Liver (tissue), 9 donors: Measurements from ENCODE around the gene GRN. TPM values are rescaled to one million over a fixed set of nuclear protein-coding genes. Genes with fewer than 3 reads are reported as not detected.

Experiments used
- DNase-seq: peaks from one replicate; pipeline ENCODE4 v3.0.0-alpha.2; 2017; ENCODE audit warnings: low spot score
- H3K27ac ChIP-seq, 2 donors: one replicate each; pipeline ENCODE4 v1.7.0; 2013; ENCODE audit warnings: inconsistent platforms in 2 of 2, low read length in 2 of 2, control low read depth in 1 of 2, low read depth in 1 of 2, mild to moderate bottlenecking in 1 of 2
- H3K27me3 ChIP-seq, 4 donors: one replicate each; pipeline versions ENCODE4 v1.6.1 to v1.7.0; 2013; ENCODE audit warnings: low read length in 3 of 4, inconsistent platforms in 1 of 4, mild to moderate bottlenecking in 1 of 4, moderate library complexity in 1 of 4; ENCODE audit not compliant: control insufficient read depth in 4 of 4, insufficient read depth in 4 of 4
- H3K36me3 ChIP-seq, 4 donors: one replicate each; pipeline versions ENCODE4 v1.6.1 to v1.7.0; 2013; ENCODE audit warnings: low read length in 3 of 4, mild to moderate bottlenecking in 3 of 4, low read depth in 1 of 4, moderate library complexity in 1 of 4; ENCODE audit not compliant: control insufficient read depth in 4 of 4, insufficient read depth in 3 of 4
- H3K4me1 ChIP-seq, 4 donors: one replicate each; pipeline versions ENCODE4 v1.6.1 to v1.7.0; 2013; ENCODE audit warnings: low read length in 3 of 4, mild to moderate bottlenecking in 3 of 4, moderate library complexity in 1 of 4; ENCODE audit not compliant: control insufficient read depth in 4 of 4, insufficient read depth in 4 of 4
- H3K4me3 ChIP-seq, 3 donors: one replicate each; pipeline versions ENCODE4 v1.6.1 to v1.7.0; 2013; ENCODE audit warnings: low read length in 3 of 3, control low read depth in 1 of 3, low read depth in 1 of 3, mild to moderate bottlenecking in 1 of 3
- H3K9ac ChIP-seq, 2 donors: one replicate each; pipeline ENCODE4 v1.7.0; 2013; ENCODE audit warnings: low read length in 2 of 2, mild to moderate bottlenecking in 2 of 2, moderate library complexity in 2 of 2, control low read depth in 1 of 2, low read depth in 1 of 2
- H3K9me3 ChIP-seq, 4 donors: one replicate each; pipeline versions ENCODE4 v1.6.1 to v1.7.0; 2013; ENCODE audit warnings: low read length in 3 of 4; ENCODE audit not compliant: control insufficient read depth in 4 of 4
- EGR1 ChIP-seq, 2 donors: IDR thresholded peaks; 2 replicates each; pipeline ENCODE4 v1.6.1; 2016 to 2018; ENCODE audit warnings: antibody characterized with exemption in 2 of 2, low read depth in 2 of 2
- FOXA1 ChIP-seq: IDR thresholded peaks from 2 replicates; pipeline ENCODE4 v1.6.1; 2016; ENCODE audit warnings: antibody characterized with exemption
- FOXA2 ChIP-seq: IDR thresholded peaks from 2 replicates; pipeline ENCODE4 v1.6.1; 2016; ENCODE audit warnings: antibody characterized with exemption
- GABPA ChIP-seq, 2 donors: IDR thresholded peaks in 1 of 2; conservative IDR thresholded peaks in 1 of 2; 2 replicates each; pipeline ENCODE4 v1.6.1; 2016; ENCODE audit warnings: antibody characterized with exemption in 2 of 2, mild to moderate bottlenecking in 1 of 2, moderate library complexity in 1 of 2
- HNF4A ChIP-seq, 2 donors: conservative IDR thresholded peaks; 2 replicates each; pipeline ENCODE4 v1.6.1; 2016; ENCODE audit warnings: antibody characterized with exemption in 2 of 2, mild to moderate bottlenecking in 2 of 2
- HNF4G ChIP-seq: IDR thresholded peaks from 2 replicates; pipeline ENCODE4 v1.6.1; 2016; ENCODE audit warnings: antibody characterized with exemption
- JUND ChIP-seq, 2 donors: IDR thresholded peaks; 2 replicates each; pipeline ENCODE4 v1.6.1; 2016; ENCODE audit warnings: antibody characterized with exemption in 2 of 2
- MAX ChIP-seq: IDR thresholded peaks from 2 replicates; pipeline ENCODE4 v1.6.1; 2016; ENCODE audit warnings: antibody characterized with exemption
- NR2F2 ChIP-seq: IDR thresholded peaks from 2 replicates; pipeline ENCODE4 v1.6.1; 2016; ENCODE audit warnings: antibody characterized with exemption
- RAD21 ChIP-seq, 2 donors: IDR thresholded peaks; 2 replicates each; pipeline ENCODE4 v1.6.1; 2016; ENCODE audit warnings: antibody characterized with exemption in 2 of 2, mild to moderate bottlenecking in 2 of 2
- REST ChIP-seq: IDR thresholded peaks from 2 replicates; pipeline ENCODE4 v1.6.1; 2016; ENCODE audit warnings: antibody characterized with exemption, mild to moderate bottlenecking
- RXRA ChIP-seq, 2 donors: IDR thresholded peaks; 2 replicates each; pipeline ENCODE4 v1.6.1; 2017 to 2018; ENCODE audit warnings: antibody characterized with exemption in 2 of 2, mild to moderate bottlenecking in 1 of 2
- SP1 ChIP-seq: IDR thresholded peaks from 2 replicates; pipeline ENCODE4 v1.6.1; 2018; ENCODE audit warnings: antibody characterized with exemption, mild to moderate bottlenecking
- TAF1 ChIP-seq: conservative IDR thresholded peaks from 2 replicates; pipeline ENCODE4 v1.6.1; 2016; ENCODE audit warnings: antibody characterized with exemption, mild to moderate bottlenecking
- YY1 ChIP-seq: IDR thresholded peaks from 2 replicates; pipeline ENCODE4 v1.6.1; 2016; ENCODE audit warnings: antibody characterized with exemption, mild to moderate bottlenecking
- WGBS: extraction: QIAGEN DNeasy Blood & Tissue Kit; methylation state at CpG from one replicate; pipeline ENCODE4 v1.1.7; 2013; 5-methylcytosine and 5-hydroxymethylcytosine counted together
- polyA plus RNA-seq, 2 donors: library from polyadenylated mRNA; stranded (reverse) in 1 of 2; unstranded in 1 of 2; fragments of 200-250 nt in 1 of 2; fragments of >200 nt in 1 of 2; fragmentation: Nextera tagmentation in 1 of 2; extraction: Ambion mirVana in 1 of 2; gene quantifications; one replicate each; pipeline versions ENCODE4 v1.2.1 to v1.2.3, GENCODE V29; 2013 to 2015
- total RNA-seq, 2 donors: library from RNA; depleted of rRNA; stranded (reverse); fragments of >200 nt; gene quantifications; one replicate each; pipeline ENCODE4 v1.2.3, GENCODE V29; 2014
- TF ChIP-seq, protein P1 (sequence below): IDR thresholded peaks from 2 replicates; pipeline ENCODE4 v1.6.1; 2016; ENCODE audit warnings: antibody characterized with exemption
- TF ChIP-seq, protein P2 (sequence below): fragments of 150-350 bp; IDR thresholded peaks from 2 replicates; pipeline ENCODE4 v1.5.1; 2017; ENCODE audit warnings: improper control_type of control experiment, low read depth, low read length; ENCODE audit not compliant: missing input control
- TF ChIP-seq, protein P3 (sequence below): IDR thresholded peaks from 2 replicates; pipeline ENCODE4 v1.6.1; 2016; ENCODE audit warnings: antibody characterized with exemption
- donor health status: healthy.
- donor health status: healthy.
- donor health status: healthy.
- donor health status: healthy.
- donor health status: healthy.

GRN gene
- total RNA-seq (100 to 1,000 TPM in 1 of 2 donors, 10 to 100 TPM in 1; 90.9 to 166 TPM), polyA plus RNA-seq (100 to 1,000 TPM; 127 to 139 TPM)

GRCh38 chr17:44344939-44345453 is at the start of gene GRN:
GRN (plus strand) TSS chr17:44345302; CDS start chr17:44349165, 3,863 bp downstream.
- Histone ChIP-seq H3K36me3 (peaks cover 0 to 8% (median 2%) of the 10 kb centered on the region in 4 donors), H3K27me3 (no peaks in the 10 kb centered on the region), H3K27ac (peak within 1 kb of the TSS; percentile 48 to 81), H3K9me3 (no peaks in the 10 kb centered on the region), H3K4me1 (peaks cover 0 to 21% (median 12%) of the 10 kb centered on the region in 4 donors), H3K4me3 (peak within 1 kb of the TSS; percentile 57 to 86 (median 83)), H3K9ac (peak within 1 kb of the TSS; percentile 65 to 85)
- under 1% methylated on average over 26 of the region's 26 CpGs for WGBS
- DNase-seq: peak; percentile 89
- TF ChIP-seq NR2F2: peak; percentile 69
- peak in 1 of 2 donors; percentile 77 for TF ChIP-seq GABPA (IDR thresholded peaks at IDR 0.05 in 1 of 2, conservative IDR thresholded peaks at IDR 0.05 in 1 of 2)
- TF ChIP-seq EGR1 (IDR thresholded peaks at IDR 0.05; ENCODE audit: low read depth in 2 of 2): peak in 1 of 2 donors; percentile 69
- TF ChIP-seq JUND (IDR thresholded peaks at IDR 0.05): no peak
- TF ChIP-seq FOXA2: no peak
- TF ChIP-seq RXRA (IDR thresholded peaks at IDR 0.05): peak; percentile 69 to 78
- TF ChIP-seq, protein P1, sequence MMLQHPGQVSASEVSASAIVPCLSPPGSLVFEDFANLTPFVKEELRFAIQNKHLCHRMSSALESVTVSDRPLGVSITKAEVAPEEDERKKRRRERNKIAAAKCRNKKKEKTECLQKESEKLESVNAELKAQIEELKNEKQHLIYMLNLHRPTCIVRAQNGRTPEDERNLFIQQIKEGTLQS: no peak
- TF ChIP-seq HNF4A (conservative IDR thresholded peaks at IDR 0.05): peak; percentile 30 to 43
- TF ChIP-seq, protein P2, sequence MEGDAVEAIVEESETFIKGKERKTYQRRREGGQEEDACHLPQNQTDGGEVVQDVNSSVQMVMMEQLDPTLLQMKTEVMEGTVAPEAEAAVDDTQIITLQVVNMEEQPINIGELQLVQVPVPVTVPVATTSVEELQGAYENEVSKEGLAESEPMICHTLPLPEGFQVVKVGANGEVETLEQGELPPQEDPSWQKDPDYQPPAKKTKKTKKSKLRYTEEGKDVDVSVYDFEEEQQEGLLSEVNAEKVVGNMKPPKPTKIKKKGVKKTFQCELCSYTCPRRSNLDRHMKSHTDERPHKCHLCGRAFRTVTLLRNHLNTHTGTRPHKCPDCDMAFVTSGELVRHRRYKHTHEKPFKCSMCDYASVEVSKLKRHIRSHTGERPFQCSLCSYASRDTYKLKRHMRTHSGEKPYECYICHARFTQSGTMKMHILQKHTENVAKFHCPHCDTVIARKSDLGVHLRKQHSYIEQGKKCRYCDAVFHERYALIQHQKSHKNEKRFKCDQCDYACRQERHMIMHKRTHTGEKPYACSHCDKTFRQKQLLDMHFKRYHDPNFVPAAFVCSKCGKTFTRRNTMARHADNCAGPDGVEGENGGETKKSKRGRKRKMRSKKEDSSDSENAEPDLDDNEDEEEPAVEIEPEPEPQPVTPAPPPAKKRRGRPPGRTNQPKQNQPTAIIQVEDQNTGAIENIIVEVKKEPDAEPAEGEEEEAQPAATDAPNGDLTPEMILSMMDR: no peak
- TF ChIP-seq SP1: peak; percentile 89
- peak; percentile 87 for TF ChIP-seq YY1
- peak; percentile 64 for TF ChIP-seq REST
- no peak for TF ChIP-seq TAF1
- peak; percentile 49 to 58 for TF ChIP-seq RAD21 (IDR thresholded peaks at IDR 0.05)
- TF ChIP-seq HNF4G: no peak
- TF ChIP-seq FOXA1: no peak
- TF ChIP-seq, protein P3, sequence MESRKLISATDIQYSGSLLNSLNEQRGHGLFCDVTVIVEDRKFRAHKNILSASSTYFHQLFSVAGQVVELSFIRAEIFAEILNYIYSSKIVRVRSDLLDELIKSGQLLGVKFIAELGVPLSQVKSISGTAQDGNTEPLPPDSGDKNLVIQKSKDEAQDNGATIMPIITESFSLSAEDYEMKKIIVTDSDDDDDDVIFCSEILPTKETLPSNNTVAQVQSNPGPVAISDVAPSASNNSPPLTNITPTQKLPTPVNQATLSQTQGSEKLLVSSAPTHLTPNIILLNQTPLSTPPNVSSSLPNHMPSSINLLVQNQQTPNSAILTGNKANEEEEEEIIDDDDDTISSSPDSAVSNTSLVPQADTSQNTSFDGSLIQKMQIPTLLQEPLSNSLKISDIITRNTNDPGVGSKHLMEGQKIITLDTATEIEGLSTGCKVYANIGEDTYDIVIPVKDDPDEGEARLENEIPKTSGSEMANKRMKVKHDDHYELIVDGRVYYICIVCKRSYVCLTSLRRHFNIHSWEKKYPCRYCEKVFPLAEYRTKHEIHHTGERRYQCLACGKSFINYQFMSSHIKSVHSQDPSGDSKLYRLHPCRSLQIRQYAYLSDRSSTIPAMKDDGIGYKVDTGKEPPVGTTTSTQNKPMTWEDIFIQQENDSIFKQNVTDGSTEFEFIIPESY: no peak
- peak; percentile 90 for TF ChIP-seq MAX
